CD1c-positive myeloid dendritic cell (primary cell): ENCODE measurements around the gene WDR93.
"Not testable (repeated sequence)": the region's sequence is repeated elsewhere in the genome, so short reads cannot be mapped to it uniquely, and the experiment has no call there.

Experiments used
- DNase-seq: peaks from one replicate; pipeline ENCODE4 v3.0.0-alpha.2; 2016; ENCODE audit errors: extremely low spot score

WDR93 gene

DNA sequence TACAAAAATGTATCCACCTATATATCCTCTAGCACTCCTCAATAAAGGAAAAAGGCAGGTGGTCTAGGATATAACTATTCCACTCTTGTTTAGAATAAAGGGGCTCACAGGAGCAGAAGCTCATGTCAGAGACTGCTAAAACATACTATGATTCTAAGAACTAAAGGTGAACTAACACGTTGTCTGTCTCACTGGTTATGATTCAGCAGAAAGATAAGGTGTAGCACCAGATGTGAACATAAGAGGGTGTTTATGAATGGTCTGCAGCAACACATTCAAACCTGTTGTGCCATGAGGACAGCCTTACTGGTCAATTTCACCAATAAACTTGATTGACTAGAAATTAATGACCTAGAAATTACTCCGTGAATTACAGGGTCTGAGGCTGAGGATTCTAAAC is 4.6 kb upstream of the WDR93 start:
- DNase-seq, result no peak

DNA sequence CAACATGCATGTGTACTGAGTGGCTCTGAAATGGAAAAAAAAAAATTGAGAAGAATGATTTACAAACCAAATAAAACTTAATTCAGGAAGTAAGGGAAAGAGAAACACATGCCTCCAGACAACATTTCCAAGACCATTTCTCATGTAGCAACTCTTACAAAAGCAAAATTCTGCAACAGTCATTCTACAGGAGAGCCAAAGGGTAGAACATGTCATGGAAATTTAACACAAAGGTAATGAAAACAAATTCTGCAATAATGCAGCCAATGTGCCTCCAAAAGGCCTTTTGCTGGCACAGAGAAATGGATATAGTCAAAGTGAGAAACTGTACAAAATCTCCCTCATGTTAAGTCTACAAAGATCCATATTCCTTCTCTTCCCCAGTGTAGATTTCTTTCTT is 4.1 kb upstream of the WDR93 start:
- no peak for DNase-seq

DNA sequence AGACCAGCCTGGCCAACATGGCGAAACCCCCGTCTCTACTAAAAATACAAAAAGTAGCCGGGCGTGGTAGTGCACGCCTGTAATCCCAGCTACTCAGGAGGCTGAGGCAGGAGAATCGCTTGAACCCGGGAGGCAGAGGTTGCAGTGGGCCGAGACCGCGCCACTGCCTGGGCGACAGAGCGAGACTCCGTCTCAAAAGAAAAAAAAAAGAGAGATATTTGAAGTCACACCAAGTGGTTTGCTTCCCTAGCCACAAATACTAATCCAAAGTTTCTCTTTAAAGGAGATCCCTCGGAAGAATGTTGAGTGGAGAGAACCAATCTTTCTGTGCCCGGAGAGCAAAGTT is 708 bp upstream of the WDR93 start:
- DNase-seq, result not testable (repeated sequence)

- DNase-seq, result no peak
These were observed 2.5 kb downstream of the WDR93 start for GRCh38 chr15:89693091-89693490.

GRCh38 chr15:89693696-89694095 is 3.1 kb downstream of the WDR93 start:
- no peak for DNase-seq

DNA sequence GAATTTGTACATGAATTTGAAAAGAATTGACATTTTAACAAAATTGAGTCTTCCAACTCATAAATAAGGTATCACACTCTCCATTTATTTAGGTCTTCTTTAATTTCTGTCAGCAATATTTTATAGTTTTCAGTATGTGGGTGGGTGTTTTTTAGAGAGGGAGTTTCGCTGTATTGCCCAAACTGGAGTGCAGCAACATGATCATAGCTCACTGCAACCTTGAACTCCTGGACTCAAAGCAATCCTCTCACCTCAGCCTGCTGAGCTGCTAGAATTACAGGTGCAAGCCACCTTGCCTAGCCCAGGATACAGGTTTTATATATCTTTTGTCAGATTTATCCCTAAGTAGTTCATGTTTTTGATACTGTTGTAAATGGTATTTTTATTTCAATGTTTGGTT is 4.6 kb downstream of the WDR93 start:
- DNase-seq, result no peak

DNA sequence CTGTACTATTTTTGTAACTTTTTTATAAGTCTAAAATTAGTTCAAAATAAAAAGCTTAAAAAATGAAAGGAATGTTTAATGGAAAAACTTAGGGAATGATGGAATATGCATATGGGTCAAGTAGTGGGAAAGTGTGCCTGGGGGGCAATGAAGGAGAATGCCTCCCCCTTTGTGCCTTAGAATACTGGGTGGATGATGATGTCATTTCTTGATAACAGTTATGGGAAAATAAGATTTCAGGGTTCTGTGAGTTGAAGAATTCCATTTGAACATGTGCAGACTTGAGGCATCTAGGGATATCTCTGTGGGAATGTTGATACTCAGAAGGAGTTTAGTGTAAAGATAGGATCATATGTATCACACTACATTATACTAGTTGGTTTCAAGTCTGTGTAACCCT is 13.8 kb downstream of the WDR93 start:
- no peak for DNase-seq

DNA sequence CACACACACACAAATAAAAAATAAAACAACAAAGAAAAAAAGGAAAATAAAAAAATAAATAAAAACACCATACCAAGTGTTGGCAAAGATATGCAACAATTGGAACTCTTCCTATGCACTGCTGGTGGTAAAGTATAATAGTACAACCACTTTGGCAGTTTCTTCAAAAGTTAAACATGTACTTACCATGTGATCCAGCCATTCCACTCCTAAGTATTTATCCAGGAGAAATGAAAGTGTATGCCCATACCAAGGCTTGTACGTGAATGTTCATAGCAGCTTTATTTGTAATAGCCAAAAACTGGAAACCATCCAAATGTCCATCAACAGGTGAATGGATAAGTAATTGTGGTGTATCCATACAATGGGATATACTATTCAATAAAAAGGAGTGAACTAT is 17.0 kb downstream of the WDR93 start:
- no peak for DNase-seq

DNA sequence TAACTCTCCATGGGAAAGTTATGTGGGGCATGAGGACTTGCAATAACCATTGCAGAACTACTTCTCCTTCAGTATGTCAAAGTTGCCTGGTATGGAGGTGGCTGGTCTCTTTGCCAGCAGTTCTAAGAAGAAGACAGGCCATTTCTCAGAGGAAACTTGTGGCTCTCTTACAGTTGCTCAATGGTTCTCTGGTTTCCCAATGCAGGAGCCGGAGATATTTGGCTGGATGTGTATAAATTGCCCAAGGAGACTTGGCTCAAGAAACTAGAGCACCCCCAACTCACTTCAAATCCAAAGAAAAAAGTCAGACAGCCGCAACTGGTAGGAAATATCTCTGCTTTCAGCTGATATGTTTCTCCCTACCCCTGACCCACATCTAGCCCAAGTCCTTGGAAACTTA is 24.2 kb downstream of the WDR93 start:
- DNase-seq, result no peak

DNA sequence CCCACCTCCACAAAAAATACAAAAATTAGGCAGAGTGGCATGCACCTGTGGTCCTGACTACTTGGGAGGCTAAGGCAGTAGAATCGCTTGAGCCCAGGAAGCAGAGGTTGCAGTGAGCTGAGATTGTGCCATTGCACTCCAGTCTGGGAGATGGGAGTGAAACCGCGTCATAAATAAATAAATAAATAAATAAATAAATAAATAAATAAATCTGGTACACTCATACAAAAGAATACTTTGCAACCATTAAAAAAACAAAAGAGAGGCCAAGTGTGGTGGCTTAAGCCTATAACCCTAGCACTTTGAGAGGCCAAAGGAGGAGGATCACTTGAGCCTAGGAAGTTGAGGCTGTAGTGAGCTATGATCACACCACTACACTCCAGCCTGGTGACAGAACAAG is 32.4 kb downstream of the WDR93 start:
- no peak for DNase-seq

- DNase-seq, result no peak
These were observed 34.0 kb downstream of the WDR93 start for GRCh38 chr15:89724621-89725020.

DNA sequence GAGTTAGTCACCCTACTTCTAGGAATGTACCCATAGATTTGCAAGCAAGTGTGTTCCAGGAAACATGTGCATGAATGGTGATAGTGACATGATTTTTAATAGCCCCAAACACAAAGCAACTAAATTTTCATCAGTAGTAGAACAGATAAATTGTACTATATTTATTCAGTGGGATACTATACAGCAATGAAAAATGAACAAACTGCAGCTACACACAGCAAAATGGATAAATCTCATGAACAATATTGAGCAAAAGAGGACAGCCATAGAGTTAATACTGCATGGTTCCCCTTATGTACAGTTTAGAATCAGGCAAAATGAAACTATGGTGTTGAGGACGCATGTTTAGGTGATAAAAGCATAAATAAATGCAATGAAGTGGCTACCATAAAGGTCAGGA is 34.5 kb downstream of the WDR93 start:
- DNase-seq, result no peak

GRCh38 chr15:89728254-89728653 is 37.6 kb downstream of the WDR93 start:
- DNase-seq, result no peak

DNA sequence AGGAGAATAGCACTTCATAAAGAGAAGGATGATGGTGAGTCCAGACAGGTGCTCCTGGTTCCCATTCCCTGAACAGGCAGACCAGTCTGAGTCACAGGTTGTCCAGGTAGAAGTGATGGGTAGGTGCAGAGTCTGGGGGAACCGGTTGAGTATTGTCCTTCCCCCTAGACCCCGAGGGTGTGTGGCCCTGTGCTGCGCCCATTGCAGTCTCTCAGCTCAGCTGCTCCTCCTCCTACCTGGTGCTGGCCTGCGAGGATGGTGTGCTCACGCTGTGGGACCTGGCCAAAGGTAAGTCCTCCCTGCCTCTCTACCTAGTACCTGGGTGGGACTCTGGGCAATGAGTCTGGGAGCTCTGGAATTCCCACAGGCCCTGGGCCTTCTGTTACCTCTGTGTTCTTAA is 40.7 kb downstream of the WDR93 start:
- no peak for DNase-seq

DNA sequence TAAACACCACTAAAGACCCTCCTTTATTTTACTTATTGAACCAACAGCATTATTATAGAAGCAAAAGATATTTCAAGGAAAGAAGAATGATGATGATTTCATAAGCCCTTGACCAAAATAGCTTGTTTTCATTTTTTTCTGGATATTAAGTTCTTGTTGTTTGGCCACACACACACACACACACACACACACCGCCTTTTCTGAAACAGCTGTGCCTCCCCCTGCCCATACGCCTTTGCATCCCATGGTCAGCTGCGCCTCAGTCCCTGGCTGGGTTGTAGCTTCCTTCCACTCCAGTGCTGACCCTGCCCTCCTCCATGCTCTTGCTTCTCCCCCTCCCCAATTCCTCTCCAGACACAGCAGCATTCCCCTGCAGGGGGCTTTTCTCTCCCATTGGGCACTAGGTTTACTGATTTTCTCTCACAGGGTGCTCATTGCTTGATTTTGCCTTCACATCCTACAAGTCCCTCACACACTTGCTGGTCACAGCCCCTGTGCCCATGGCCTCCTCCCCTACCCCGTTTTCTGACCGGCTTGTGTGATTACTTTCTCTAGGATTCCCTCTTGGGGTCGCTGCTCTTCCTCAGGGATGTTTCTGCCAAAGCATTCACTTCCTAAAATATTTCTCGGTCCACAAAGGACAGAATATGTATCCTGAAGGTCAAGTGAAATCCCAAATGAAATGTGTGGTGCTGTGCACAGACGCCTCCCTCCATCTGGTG is 42.0 kb downstream of the WDR93 start:
- DNase-seq, result no peak

- DNase-seq, result no peak
These were observed 45.2 kb downstream of the WDR93 start for GRCh38 chr15:89735773-89736172.

GRCh38 chr15:89740137-89740536 is 49.5 kb downstream of the WDR93 start:
- peak; percentile 82 for DNase-seq

GRCh38 chr15:89743011-89743410 is 52.4 kb downstream of the WDR93 start:
- no peak for DNase-seq

GRCh38 chr15:89743594-89743993 is 53.0 kb downstream of the WDR93 start:
- no peak for DNase-seq

DNA sequence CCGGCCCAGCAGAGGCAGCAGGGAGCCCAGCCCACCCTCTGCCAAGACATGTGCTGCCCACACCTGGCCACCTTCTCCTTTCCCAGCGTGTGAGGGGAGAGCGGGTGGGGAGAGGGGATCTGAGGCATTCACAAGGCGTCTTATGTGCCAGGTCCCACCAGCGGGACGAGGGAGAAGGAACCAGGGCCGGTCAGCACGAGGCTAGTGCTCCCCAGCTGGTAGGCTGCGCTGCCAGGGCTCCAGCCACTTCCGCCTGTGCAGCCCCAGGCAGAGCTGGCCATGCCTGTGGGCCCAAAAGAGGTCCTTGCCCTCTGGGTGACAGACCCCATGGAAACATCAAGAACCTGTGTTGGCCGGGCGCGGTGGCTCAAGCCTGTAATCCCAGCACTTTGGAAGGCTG is 54.5 kb downstream of the WDR93 start:
- DNase-seq, result no peak

- no peak for DNase-seq
These were observed 55.2 kb downstream of the WDR93 start for GRCh38 chr15:89745768-89746167.

DNA sequence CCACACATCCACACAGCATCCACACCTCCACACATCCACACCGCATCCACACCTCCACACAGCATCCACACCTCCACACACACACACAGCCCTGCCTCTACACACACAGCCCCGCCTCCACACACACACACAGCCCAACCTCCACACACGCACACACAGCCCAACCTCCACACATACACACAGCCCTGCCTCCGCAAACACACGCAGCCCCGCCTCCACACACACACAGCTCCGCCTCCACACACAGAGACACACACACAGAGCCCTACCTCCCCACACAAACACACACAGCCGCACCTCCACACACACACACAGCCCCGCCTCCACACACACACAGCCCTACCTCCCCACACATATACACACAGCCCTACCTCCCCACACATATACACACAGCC is 55.8 kb downstream of the WDR93 start:
- no peak for DNase-seq

GRCh38 chr15:89747708-89748682 is 57.4 kb downstream of the WDR93 start:
- no peak for DNase-seq
